AG09309 (cell line): ENCODE data around the gene APOB.

Source experiments
- DNase-seq: peaks from one replicate; pipeline ENCODE4 v3.0.0-alpha.2; 2010; ENCODE audit warnings: low read depth
- H3K4me3 ChIP-seq: 2 replicates; pipeline ENCODE4 v1.5.1; 2011; ENCODE audit warnings: mild to moderate bottlenecking, low read depth, low read length, moderate library complexity; ENCODE audit not compliant: control insufficient read depth
- CTCF ChIP-seq: IDR thresholded peaks from 2 replicates; pipeline ENCODE4 v1.5.1; 2011; ENCODE audit warnings: mild to moderate bottlenecking, low read depth, low read length, inconsistent platforms; ENCODE audit not compliant: insufficient read depth, control insufficient read depth; ENCODE audit errors: missing control alignments

The APOB gene

GRCh38 chr2:20962939-20963557 is 80.8 kb downstream of the APOB start:
- DNase-seq, result no peak
- H3K4me3 ChIP-seq, result no peak overlapping the region
- TF ChIP-seq CTCF, result peak; percentile 88

- H3K4me3 ChIP-seq, result no peak overlapping the region
- no peak for DNase-seq
- TF ChIP-seq CTCF, result no peak
These were observed 82.0 kb downstream of the APOB start for GRCh38 chr2:20961858-20962257.

- no peak for TF ChIP-seq CTCF
These were observed 83.9 kb downstream of the APOB start for GRCh38 chr2:20960003-20960402.

GRCh38 chr2:20959252-20959651 is 84.6 kb downstream of the APOB start:
- no peak for DNase-seq
- H3K4me3 ChIP-seq, result no peak overlapping the region
- no peak for TF ChIP-seq CTCF

More at GRCh38 chr2:20960003-20960402, 83.9 kb downstream of the APOB start:
- no peak for DNase-seq
- no peak overlapping the region for H3K4me3 ChIP-seq

GRCh38 chr2:20957788-20958525 is 85.9 kb downstream of the APOB start:
- no peak for TF ChIP-seq CTCF
- H3K4me3 ChIP-seq, result no peak overlapping the region
- no peak for DNase-seq

- no peak overlapping the region for H3K4me3 ChIP-seq
- no peak for TF ChIP-seq CTCF
- DNase-seq, result no peak
These were observed 88.4 kb downstream of the APOB start for GRCh38 chr2:20955277-20956026.
